ENCODE measurements around the gene PAN3. TPM values are rescaled to one million over a fixed set of nuclear protein-coding genes. Genes with fewer than 3 reads are reported as not detected.
"Not testable (repeated sequence)": the region's sequence is repeated elsewhere in the genome, so short reads cannot be mapped to it uniquely, and the experiment has no call there.

The PAN3 gene
- total and polyA plus RNA-seq, 2 experiments from 2014 or later: 27.4 to 58.2 TPM

GRCh38 chr13:28101886-28102285 lies 36.5 kb upstream of the PAN3 start:
- H3K27ac ChIP-seq (ENCODE audit: low read depth): not testable (repeated sequence)

GRCh38 chr13:28106976-28107375 lies 31.4 kb upstream of the PAN3 start:
- ATAC-seq (no peak), DNase-seq (ENCODE audit: low spot score) (no peak)
- Mint-ChIP-seq H3K27ac (no peak overlapping the region), H3K9me3 (no peaks in the 10 kb centered on the region), H3K4me3 (no peak overlapping the region), H3K4me1 (peaks cover 4% of the 10 kb centered on the region), H3K36me3 (ENCODE audit: low read depth) (no peaks in the 10 kb centered on the region), H3K27me3 (ENCODE audit: insufficient read depth, low read depth, poor library complexity) (no peaks in the 10 kb centered on the region)
- H3K27ac ChIP-seq (ENCODE audit: low read depth): no peak overlapping the region
- no peaks in the 10 kb centered on the region for H3K4me1 ChIP-seq (ENCODE audit: insufficient read depth)
- no peak overlapping the region for H3K4me3 ChIP-seq
- H3K79me2 ChIP-seq (replicated peaks; ENCODE audit: insufficient read depth): no peaks in the 10 kb centered on the region
- no peaks in the 10 kb centered on the region for H3F3A ChIP-seq (replicated peaks; ENCODE audit: low read depth)
- H3K9me2 ChIP-seq (ENCODE audit: insufficient read depth): no peaks in the 10 kb centered on the region
- H3K27me3 ChIP-seq (ENCODE audit: insufficient read depth): peaks cover 18% of the 10 kb centered on the region
- peak overlapping the region; percentile 76; the same call in 1 of the 2 replicates for H2AFZ ChIP-seq
- no peak overlapping the region for H3K4me2 ChIP-seq
- no peaks in the 10 kb centered on the region for H3K36me3 ChIP-seq (ENCODE audit: insufficient read depth)
- H4K20me1 ChIP-seq (replicated peaks; ENCODE audit: insufficient read depth): no peaks in the 10 kb centered on the region
- no peak for TF ChIP-seq NANOG (IDR thresholded peaks at IDR 0.05; ENCODE audit: borderline replicate concordance)
- TF ChIP-seq JUNB (IDR thresholded peaks at IDR 0.05; ENCODE audit: unreplicated experiment): no peak
- TF ChIP-seq STAT1 (IDR thresholded peaks at IDR 0.05; ENCODE audit: unreplicated experiment): no peak
- TF ChIP-seq ZNF462 (CRISPR knock-in tag; IDR thresholded peaks at IDR 0.05): no peak
- TF ChIP-seq ZNF331 (CRISPR knock-in tag; IDR thresholded peaks at IDR 0.05; ENCODE audit: low read depth): no peak
- TF ChIP-seq ETS1 (IDR thresholded peaks at IDR 0.05): no peak
- no peak for TF ChIP-seq EZH2 (IDR thresholded peaks at IDR 0.05; ENCODE audit: low read depth, unreplicated experiment)
- no peak for TF ChIP-seq CTCF (conservative IDR thresholded peaks at IDR 0.05; ENCODE audit: low read depth in 2 of 2)
- TF ChIP-seq REST (IDR thresholded peaks at IDR 0.05; ENCODE audit: unreplicated experiment): no peak
- no peak for TF ChIP-seq ZNF114 (CRISPR knock-in tag; IDR thresholded peaks at IDR 0.05)

More at GRCh38 chr13:28101886-28102285, 36.5 kb upstream of the PAN3 start:
- not testable (repeated sequence) for H3K4me3 ChIP-seq; DNase-seq (ENCODE audit: low spot score); H3F3A ChIP-seq (replicated peaks; ENCODE audit: low read depth); H3K9me3 Mint-ChIP-seq; H3K36me3 Mint-ChIP-seq (ENCODE audit: low read depth); H2AFZ ChIP-seq; H4K20me1 ChIP-seq (replicated peaks; ENCODE audit: insufficient read depth); H3K27ac Mint-ChIP-seq; H3K79me2 ChIP-seq (replicated peaks; ENCODE audit: insufficient read depth); H3K9me2 ChIP-seq (ENCODE audit: insufficient read depth); H3K4me3 Mint-ChIP-seq; H3K36me3 ChIP-seq (ENCODE audit: insufficient read depth); H3K4me2 ChIP-seq; H3K4me1 ChIP-seq (ENCODE audit: insufficient read depth); ATAC-seq
- H3K4me1 Mint-ChIP-seq: peaks cover 11% of the 10 kb centered on the region
- peaks cover 36% of the 10 kb centered on the region for H3K27me3 Mint-ChIP-seq (ENCODE audit: insufficient read depth, low read depth, poor library complexity)
- H3K27me3 ChIP-seq (ENCODE audit: insufficient read depth): peaks cover 64% of the 10 kb centered on the region

All from GM23338 (cell line).